Nephron progenitor cell (in vitro differentiated cells): ENCODE data around the gene SLC9A6.
A peak's percentile ranks its signal among the peaks of the same experiment; 100 is the strongest.

Source experiments
- DNase-seq: peaks from one replicate; pipeline ENCODE4 v3.0.0; 2021
- H3K27ac Mint-ChIP-seq: 2 replicates; pipeline ENCODE4 v1.8.0; 2021; ENCODE audit warnings: mild to moderate bottlenecking, moderate library complexity, mixed read lengths
- H3K27me3 Mint-ChIP-seq: 2 replicates; pipeline ENCODE4 v1.8.0; 2021; ENCODE audit warnings: mild to moderate bottlenecking, low read depth, mixed read lengths; ENCODE audit not compliant: poor library complexity
- H3K36me3 Mint-ChIP-seq: 2 replicates; pipeline ENCODE4 v1.8.0; 2021; ENCODE audit warnings: low read depth, mixed read lengths
- H3K4me1 Mint-ChIP-seq: 2 replicates; pipeline ENCODE4 v1.8.0; 2021; ENCODE audit warnings: mixed read lengths
- H3K4me3 Mint-ChIP-seq: 2 replicates; pipeline ENCODE4 v1.8.0; 2021; ENCODE audit warnings: mild to moderate bottlenecking, moderate library complexity, mixed read lengths
- H3K9me3 Mint-ChIP-seq: 2 replicates; pipeline ENCODE4 v1.8.0; 2021; ENCODE audit warnings: mild to moderate bottlenecking, moderate library complexity, mixed read lengths
- TF ChIP-seq, protein P1 (sequence below): fragments of 200-600 bp; sonication (generic); IDR thresholded peaks from 2 replicates; pipeline ENCODE4 v1.5.0; 2021; ENCODE audit warnings: antibody characterized with exemption

SLC9A6 gene

DNA sequence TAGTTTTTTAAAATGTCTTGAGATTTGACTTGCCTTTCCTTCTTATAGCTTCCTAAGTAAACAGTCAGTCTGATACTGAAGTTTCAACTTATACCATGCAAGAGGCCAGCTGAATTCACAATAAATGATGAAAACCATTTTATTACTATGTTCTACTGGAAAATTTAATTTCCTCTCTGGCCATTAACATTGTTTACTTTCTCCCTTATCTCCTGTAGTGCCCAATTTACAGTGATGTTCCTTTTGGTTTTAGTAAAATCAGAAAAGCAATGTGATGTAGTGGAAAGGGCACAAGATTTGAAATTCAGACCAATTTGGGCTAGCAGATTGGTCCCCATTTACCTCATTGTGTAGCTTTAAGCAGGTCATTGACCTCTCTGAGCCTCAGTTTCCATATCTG is 54.2 kb downstream of the SLC9A6 start:
- peaks cover 3% of the 10 kb centered on the region for H3K27me3 Mint-ChIP-seq
- no peak overlapping the region for H3K4me3 Mint-ChIP-seq
- H3K27ac Mint-ChIP-seq = no peak overlapping the region
- H3K36me3 Mint-ChIP-seq = peaks cover 26% of the 10 kb centered on the region
- no peaks in the 10 kb centered on the region for H3K4me1 Mint-ChIP-seq
- H3K9me3 Mint-ChIP-seq = peaks cover 34% of the 10 kb centered on the region
- TF ChIP-seq, protein P1, sequence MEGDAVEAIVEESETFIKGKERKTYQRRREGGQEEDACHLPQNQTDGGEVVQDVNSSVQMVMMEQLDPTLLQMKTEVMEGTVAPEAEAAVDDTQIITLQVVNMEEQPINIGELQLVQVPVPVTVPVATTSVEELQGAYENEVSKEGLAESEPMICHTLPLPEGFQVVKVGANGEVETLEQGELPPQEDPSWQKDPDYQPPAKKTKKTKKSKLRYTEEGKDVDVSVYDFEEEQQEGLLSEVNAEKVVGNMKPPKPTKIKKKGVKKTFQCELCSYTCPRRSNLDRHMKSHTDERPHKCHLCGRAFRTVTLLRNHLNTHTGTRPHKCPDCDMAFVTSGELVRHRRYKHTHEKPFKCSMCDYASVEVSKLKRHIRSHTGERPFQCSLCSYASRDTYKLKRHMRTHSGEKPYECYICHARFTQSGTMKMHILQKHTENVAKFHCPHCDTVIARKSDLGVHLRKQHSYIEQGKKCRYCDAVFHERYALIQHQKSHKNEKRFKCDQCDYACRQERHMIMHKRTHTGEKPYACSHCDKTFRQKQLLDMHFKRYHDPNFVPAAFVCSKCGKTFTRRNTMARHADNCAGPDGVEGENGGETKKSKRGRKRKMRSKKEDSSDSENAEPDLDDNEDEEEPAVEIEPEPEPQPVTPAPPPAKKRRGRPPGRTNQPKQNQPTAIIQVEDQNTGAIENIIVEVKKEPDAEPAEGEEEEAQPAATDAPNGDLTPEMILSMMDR = no peak
- no peak for DNase-seq

DNA sequence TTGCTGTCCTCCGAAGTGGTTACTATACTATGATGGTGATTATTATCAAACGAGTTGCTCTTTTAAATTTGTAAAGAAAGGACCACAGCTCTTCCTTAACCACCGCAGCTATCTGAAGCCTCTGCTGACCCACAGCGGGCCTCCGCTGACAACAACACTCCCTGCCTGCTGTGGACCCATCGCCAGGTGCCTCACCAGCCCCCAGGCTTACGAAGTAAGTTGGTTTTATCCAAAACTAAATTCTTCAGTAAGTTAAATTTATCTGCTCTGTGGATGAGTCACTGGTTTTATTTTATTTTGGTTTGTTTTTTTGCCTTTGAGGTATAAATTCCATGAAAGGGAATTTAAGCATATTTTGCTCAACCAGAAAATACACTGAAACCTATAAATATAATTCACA is 54.7 kb downstream of the SLC9A6 start:
- DNase-seq = no peak
- no peak overlapping the region for H3K4me3 Mint-ChIP-seq
- peaks cover 34% of the 10 kb centered on the region for H3K9me3 Mint-ChIP-seq
- H3K36me3 Mint-ChIP-seq = peaks cover 26% of the 10 kb centered on the region
- peaks cover 3% of the 10 kb centered on the region for H3K27me3 Mint-ChIP-seq
- no peaks in the 10 kb centered on the region for H3K4me1 Mint-ChIP-seq
- TF ChIP-seq, protein P1 = no peak
- no peak overlapping the region for H3K27ac Mint-ChIP-seq

DNA sequence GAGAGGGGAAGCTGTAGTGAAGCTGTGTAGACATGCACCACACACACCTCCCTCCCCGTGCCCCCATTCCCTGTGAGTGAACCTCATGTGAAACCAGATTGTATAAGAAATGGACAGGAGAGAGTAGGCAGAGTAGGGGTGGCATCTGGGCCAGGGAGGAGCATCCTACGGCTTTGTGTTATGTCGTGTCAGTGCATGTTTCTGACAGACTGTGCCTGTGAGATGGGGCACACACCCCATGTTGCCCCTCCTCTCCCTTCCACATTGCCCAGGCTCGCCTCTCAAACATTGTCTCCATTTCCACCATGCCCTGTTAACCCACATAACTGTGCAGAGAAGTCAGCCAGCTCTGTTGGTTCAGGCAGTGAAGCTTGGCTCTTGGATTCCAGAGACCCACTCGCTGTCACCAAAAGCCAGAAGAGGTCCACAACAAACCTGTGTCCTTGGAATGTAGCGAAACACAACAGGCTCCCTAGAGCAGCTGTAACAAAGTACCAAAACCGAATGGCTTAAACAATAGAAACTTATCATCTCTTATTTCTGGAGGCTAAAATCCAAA is 56.1 kb downstream of the SLC9A6 start:
- TF ChIP-seq, protein P1 = no peak

DNA sequence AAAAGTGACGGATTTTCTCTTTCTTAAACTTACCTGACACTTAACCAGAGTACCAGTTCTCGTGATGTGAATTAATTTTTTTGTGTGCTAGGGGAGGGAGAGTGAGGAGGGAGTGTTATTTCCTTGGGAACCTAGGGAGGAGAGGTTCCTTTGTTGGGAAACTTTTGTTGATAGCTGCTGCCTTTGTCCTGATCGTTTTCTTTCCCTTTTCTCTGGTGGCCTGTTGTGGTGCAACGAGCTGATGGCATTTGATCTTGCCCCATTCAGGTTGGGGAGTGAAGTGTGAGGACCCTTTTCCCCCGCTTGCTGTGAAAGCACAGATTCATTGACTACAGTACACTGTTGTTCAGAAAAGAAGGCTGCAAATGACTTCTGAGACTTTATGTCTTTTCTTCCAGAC is 59.8 kb downstream of the SLC9A6 start:
- Mint-ChIP-seq H3K9me3 (peaks cover 39% of the 10 kb centered on the region), H3K4me1 (peaks cover 7% of the 10 kb centered on the region), H3K36me3 (peaks cover 22% of the 10 kb centered on the region), H3K4me3 (no peak overlapping the region), H3K27me3 (peaks cover under 1% of the 10 kb centered on the region), H3K27ac (peak overlapping the region; percentile 36)
- TF ChIP-seq, protein P1 = no peak
- DNase-seq = no peak

More for the DNA sequence above, 56.1 kb downstream of the SLC9A6 start:
- Mint-ChIP-seq H3K4me1 (no peaks in the 10 kb centered on the region), H3K4me3 (no peak overlapping the region), H3K27me3 (peaks cover 3% of the 10 kb centered on the region), H3K36me3 (peaks cover 26% of the 10 kb centered on the region), H3K9me3 (peaks cover 31% of the 10 kb centered on the region), H3K27ac (no peak overlapping the region)
- no peak for DNase-seq

DNA sequence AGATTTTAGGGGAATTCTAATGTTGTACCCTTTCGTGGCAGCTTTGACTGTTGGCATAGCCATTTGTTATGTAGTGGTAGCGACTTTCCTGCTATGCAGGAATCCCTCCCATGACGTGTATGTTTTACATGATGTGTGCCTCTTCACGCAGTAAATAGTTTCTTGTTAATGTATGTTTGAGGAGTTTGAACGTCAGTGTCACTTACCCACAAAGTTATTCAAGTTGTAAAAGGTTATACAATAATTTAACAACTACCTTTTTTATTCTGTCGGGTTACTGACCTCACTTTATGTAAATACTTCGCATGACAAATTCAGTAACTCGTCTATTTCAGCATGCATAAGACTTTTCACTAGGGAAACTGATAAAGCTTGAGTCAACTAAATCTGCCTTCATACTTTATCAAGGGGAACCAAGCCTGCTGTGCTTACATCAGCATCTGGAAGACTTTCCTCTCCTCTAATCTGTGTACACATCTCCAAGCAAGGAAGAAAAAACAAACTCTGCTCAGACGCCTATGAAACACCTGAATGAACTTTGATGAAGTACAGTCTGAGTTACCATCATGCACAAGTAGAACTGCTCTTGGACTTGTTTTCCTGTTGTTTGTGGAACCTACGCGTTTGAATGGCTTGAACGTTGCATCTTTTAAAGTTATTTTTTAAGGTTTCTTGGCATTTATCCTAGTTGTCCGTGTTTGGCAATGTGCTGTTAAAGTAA is 61.2 kb downstream of the SLC9A6 start:
- TF ChIP-seq, protein P1 = no peak
- Mint-ChIP-seq H3K9me3 (peaks cover 42% of the 10 kb centered on the region), H3K4me3 (no peak overlapping the region), H3K4me1 (peaks cover 7% of the 10 kb centered on the region), H3K27me3 (no peaks in the 10 kb centered on the region), H3K36me3 (peaks cover 22% of the 10 kb centered on the region), H3K27ac (no peak overlapping the region)
- no peak for DNase-seq
